Endodermal cell (in vitro differentiated cells): ENCODE results near the gene SPEM2. TPM values are rescaled to one million over a fixed set of nuclear protein-coding genes. Genes with fewer than 3 reads are reported as not detected.

Experiments
- DNase-seq: peaks from one replicate; pipeline ENCODE4 v3.0.0-alpha.2; 2017
- H3K27ac ChIP-seq: 2 replicates; pipeline ENCODE4 v1.5.1; 2013; ENCODE audit warnings: mild to moderate bottlenecking, low read depth, low read length, moderate library complexity
- H3K27me3 ChIP-seq: 2 replicates; pipeline ENCODE4 v1.6.1; 2013; ENCODE audit warnings: mild to moderate bottlenecking, low read length, moderate library complexity; ENCODE audit not compliant: insufficient read depth, control insufficient read depth, poor library complexity, severe bottlenecking
- H3K36me3 ChIP-seq: 2 replicates; pipeline ENCODE4 v1.7.0; 2013; ENCODE audit warnings: mild to moderate bottlenecking, low read length, moderate library complexity; ENCODE audit not compliant: control insufficient read depth, insufficient read depth
- H3K4me1 ChIP-seq: one replicate; pipeline ENCODE4 v1.7.0; 2013; ENCODE audit warnings: low read length; ENCODE audit not compliant: control insufficient read depth, insufficient read depth
- H3K4me3 ChIP-seq: 2 replicates; pipeline ENCODE4 v1.5.1; 2013; ENCODE audit warnings: mild to moderate bottlenecking, low read length, moderate library complexity
- H3K9ac ChIP-seq: 2 replicates; pipeline ENCODE4 v1.6.1; 2013; ENCODE audit warnings: mild to moderate bottlenecking, low read length, moderate library complexity; ENCODE audit not compliant: poor library complexity, severe bottlenecking; ENCODE audit errors: extremely low read depth
- H3K9me3 ChIP-seq: 2 replicates; pipeline ENCODE4 v1.6.1; 2013; ENCODE audit warnings: mild to moderate bottlenecking, low read length, moderate library complexity; ENCODE audit not compliant: control insufficient read depth
- H3K27ac Mint-ChIP-seq: 2 replicates; pipeline ENCODE4 v1.8.0; 2020; ENCODE audit warnings: mixed read lengths
- H3K27me3 Mint-ChIP-seq: 2 replicates; pipeline ENCODE4 v1.8.0; 2021; ENCODE audit warnings: mild to moderate bottlenecking, mixed read lengths; ENCODE audit not compliant: insufficient read depth
- H3K36me3 Mint-ChIP-seq: 2 replicates; pipeline ENCODE4 v1.8.0; 2020; ENCODE audit warnings: low read depth, mixed read lengths
- H3K4me1 Mint-ChIP-seq: 2 replicates; pipeline ENCODE4 v1.8.0; 2020; ENCODE audit warnings: mixed read lengths
- H3K4me3 Mint-ChIP-seq: 2 replicates; pipeline ENCODE4 v1.8.0; 2020; ENCODE audit warnings: mild to moderate bottlenecking, moderate library complexity, mixed read lengths
- H3K9me3 Mint-ChIP-seq: 2 replicates; pipeline ENCODE4 v1.8.0; 2020; ENCODE audit warnings: mild to moderate bottlenecking, mixed read lengths
- CTCF ChIP-seq: fragments of 200-600 bp; sonication (generic); conservative IDR thresholded peaks from 2 replicates; pipeline ENCODE4 v1.5.0; 2021; ENCODE audit warnings: antibody characterized with exemption, mild to moderate bottlenecking
- WGBS, 2 experiments: methylation state at CpG; one replicate each; pipeline versions ENCODE4 v1.1.5 to v1.1.7; 2013; ENCODE audit warnings: missing lambda C conversion rate in 2 of 2, mixed read lengths in 1 of 2; ENCODE audit not compliant: insufficient coverage in 1 of 2, insufficient read length in 1 of 2; 5-methylcytosine and 5-hydroxymethylcytosine counted together
- total RNA-seq, 2 donors: library from RNA; stranded (reverse); fragmentation: NEBNext Ultra II Directional in 1 of 2; extraction: Animal tissue kit (Norgen Biotek cat#: 25700) in 1 of 2; gene quantifications; 2 replicates in 1 of 2; 3 replicates in 1 of 2; pipeline ENCODE4 v1.2.1, GENCODE V29; 2021

The SPEM2 gene
- total RNA-seq, 2 donors from 2014 or later: not detected

GRCh38 chr17:7409716-7410115, 15.7 kb upstream of the SPEM2 start:
- no peak overlapping the region for H3K27ac Mint-ChIP-seq
- H3K4me1 ChIP-seq: no peaks in the 10 kb centered on the region
- H3K27me3 Mint-ChIP-seq: peaks cover 16% of the 10 kb centered on the region
- no peaks in the 10 kb centered on the region for H3K9me3 Mint-ChIP-seq
- H3K4me3 Mint-ChIP-seq: no peak overlapping the region
- no peaks in the 10 kb centered on the region for H3K27me3 ChIP-seq
- H3K27ac ChIP-seq: no peak overlapping the region
- peaks cover 24% of the 10 kb centered on the region for H3K36me3 ChIP-seq
- TF ChIP-seq CTCF: no peak
- H3K9me3 ChIP-seq: no peaks in the 10 kb centered on the region
- H3K36me3 Mint-ChIP-seq: peaks cover 28% of the 10 kb centered on the region
- no peak overlapping the region for H3K9ac ChIP-seq
- DNase-seq: no peak
- peaks cover 10% of the 10 kb centered on the region for H3K4me1 Mint-ChIP-seq
- H3K4me3 ChIP-seq: no peak overlapping the region
- WGBS, 2 experiments: 92 to 94% methylated on average over 5 to 6 of the region's 6 CpGs

- Histone ChIP-seq H3K4me1 (no peaks in the 10 kb centered on the region), H3K4me3 (no peak overlapping the region), H3K36me3 (peaks cover 32% of the 10 kb centered on the region), H3K9ac (no peak overlapping the region), H3K27me3 (no peaks in the 10 kb centered on the region), H3K27ac (no peak overlapping the region), H3K9me3 (no peaks in the 10 kb centered on the region)
- H3K27ac Mint-ChIP-seq: no peak overlapping the region
- no peak for DNase-seq
- H3K36me3 Mint-ChIP-seq: peaks cover 39% of the 10 kb centered on the region
- H3K4me1 Mint-ChIP-seq: peaks cover 9% of the 10 kb centered on the region
- TF ChIP-seq CTCF: no peak
- peaks cover 16% of the 10 kb centered on the region for H3K27me3 Mint-ChIP-seq
- WGBS, 2 experiments: 94 to 97% methylated on average over 11 to 25 of the region's 25 CpGs
- no peak overlapping the region for H3K4me3 Mint-ChIP-seq
- no peaks in the 10 kb centered on the region for H3K9me3 Mint-ChIP-seq
Observed at GRCh38 chr17:7410634-7411426, 14.6 kb upstream of the SPEM2 start.

GRCh38 chr17:7411427-7411750, 14.0 kb upstream of the SPEM2 start:
- Histone ChIP-seq H3K9ac (no peak overlapping the region), H3K4me1 (no peaks in the 10 kb centered on the region), H3K27ac (no peak overlapping the region), H3K4me3 (no peak overlapping the region), H3K36me3 (peaks cover 34% of the 10 kb centered on the region), H3K9me3 (no peaks in the 10 kb centered on the region), H3K27me3 (no peaks in the 10 kb centered on the region)
- WGBS, 2 experiments: 77 to 92% methylated on average over 2 to 8 of the region's 8 CpGs
- no peak overlapping the region for H3K27ac Mint-ChIP-seq
- no peaks in the 10 kb centered on the region for H3K9me3 Mint-ChIP-seq
- H3K27me3 Mint-ChIP-seq: peaks cover 16% of the 10 kb centered on the region
- peaks cover 42% of the 10 kb centered on the region for H3K36me3 Mint-ChIP-seq
- no peak for DNase-seq
- TF ChIP-seq CTCF: no peak
- peaks cover 7% of the 10 kb centered on the region for H3K4me1 Mint-ChIP-seq
- no peak overlapping the region for H3K4me3 Mint-ChIP-seq
